AG04450 (cell line): Measurements from ENCODE around the gene FAM83D. TPM values are rescaled to one million over a fixed set of nuclear protein-coding genes. Genes with fewer than 3 reads are reported as not detected.
A peak's percentile ranks its signal among the peaks of the same experiment; 100 is the strongest.

Experiments
- CTCF ChIA-PET: fragments of 300-600, 350-600 bp; formaldehyde crosslinking; extraction: SDS; loops from one replicate; lab custom pipeline; 2022; ENCODE audit warnings: antibody characterized with exemption, inconsistent platforms; lab: Charles Lee
- POLR2A ChIA-PET: fragments of 350-600 bp; formaldehyde crosslinking; extraction: SDS; loops from one replicate; lab custom pipeline; 2021; ENCODE audit warnings: antibody characterized with exemption, inconsistent platforms; lab: Yijun Ruan, JAX
- DNase-seq: peaks from one replicate; pipeline ENCODE4 v3.0.0-alpha.2; 2011; ENCODE audit warnings: low read depth, low spot score
- H3K27ac ChIP-seq: one replicate; pipeline ENCODE4 v1.5.1; 2012; ENCODE audit warnings: low read depth, low read length, control low read depth
- H3K27me3 ChIP-seq: one replicate; pipeline ENCODE4 v1.6.0; 2012; ENCODE audit warnings: low read length; ENCODE audit not compliant: control insufficient read depth, insufficient read depth
- H3K4me3 ChIP-seq: 2 replicates; pipeline ENCODE4 v1.5.1; 2011; ENCODE audit warnings: mild to moderate bottlenecking, low read depth, low read length, control low read depth
- H3K9me3 ChIP-seq: 2 replicates; pipeline ENCODE4 v1.5.1; 2012; ENCODE audit warnings: low read length; ENCODE audit not compliant: control insufficient read depth, insufficient read depth
- polyA minus RNA-seq: library from RNA; depleted of rRNA, polyadenylated mRNA; stranded (reverse); fragments of >200 nt; gene quantifications from 2 replicates; pipeline ENCODE4 v1.2.3, GENCODE V29; 2011; rRNA and poly(A)+ RNA removed
- polyA plus RNA-seq: library from polyadenylated mRNA; depleted of rRNA; stranded (reverse); fragments of >200 nt; gene quantifications from 2 replicates; pipeline ENCODE4 v1.2.3, GENCODE V29; 2011; rRNA removed
- TF ChIP-seq, protein P1 (sequence below): IDR thresholded peaks from 2 replicates; pipeline ENCODE4 v1.5.1; 2011; ENCODE audit warnings: low read depth, low read length, control low read depth, inconsistent platforms

The FAM83D gene, protein sequence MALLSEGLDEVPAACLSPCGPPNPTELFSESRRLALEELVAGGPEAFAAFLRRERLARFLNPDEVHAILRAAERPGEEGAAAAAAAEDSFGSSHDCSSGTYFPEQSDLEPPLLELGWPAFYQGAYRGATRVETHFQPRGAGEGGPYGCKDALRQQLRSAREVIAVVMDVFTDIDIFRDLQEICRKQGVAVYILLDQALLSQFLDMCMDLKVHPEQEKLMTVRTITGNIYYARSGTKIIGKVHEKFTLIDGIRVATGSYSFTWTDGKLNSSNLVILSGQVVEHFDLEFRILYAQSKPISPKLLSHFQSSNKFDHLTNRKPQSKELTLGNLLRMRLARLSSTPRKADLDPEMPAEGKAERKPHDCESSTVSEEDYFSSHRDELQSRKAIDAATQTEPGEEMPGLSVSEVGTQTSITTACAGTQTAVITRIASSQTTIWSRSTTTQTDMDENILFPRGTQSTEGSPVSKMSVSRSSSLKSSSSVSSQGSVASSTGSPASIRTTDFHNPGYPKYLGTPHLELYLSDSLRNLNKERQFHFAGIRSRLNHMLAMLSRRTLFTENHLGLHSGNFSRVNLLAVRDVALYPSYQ
- polyA plus RNA-seq: 10.5 and 14.9 TPM in 2 replicates
- 9.9 and 10.3 TPM in 2 replicates for polyA minus RNA-seq

DNA sequence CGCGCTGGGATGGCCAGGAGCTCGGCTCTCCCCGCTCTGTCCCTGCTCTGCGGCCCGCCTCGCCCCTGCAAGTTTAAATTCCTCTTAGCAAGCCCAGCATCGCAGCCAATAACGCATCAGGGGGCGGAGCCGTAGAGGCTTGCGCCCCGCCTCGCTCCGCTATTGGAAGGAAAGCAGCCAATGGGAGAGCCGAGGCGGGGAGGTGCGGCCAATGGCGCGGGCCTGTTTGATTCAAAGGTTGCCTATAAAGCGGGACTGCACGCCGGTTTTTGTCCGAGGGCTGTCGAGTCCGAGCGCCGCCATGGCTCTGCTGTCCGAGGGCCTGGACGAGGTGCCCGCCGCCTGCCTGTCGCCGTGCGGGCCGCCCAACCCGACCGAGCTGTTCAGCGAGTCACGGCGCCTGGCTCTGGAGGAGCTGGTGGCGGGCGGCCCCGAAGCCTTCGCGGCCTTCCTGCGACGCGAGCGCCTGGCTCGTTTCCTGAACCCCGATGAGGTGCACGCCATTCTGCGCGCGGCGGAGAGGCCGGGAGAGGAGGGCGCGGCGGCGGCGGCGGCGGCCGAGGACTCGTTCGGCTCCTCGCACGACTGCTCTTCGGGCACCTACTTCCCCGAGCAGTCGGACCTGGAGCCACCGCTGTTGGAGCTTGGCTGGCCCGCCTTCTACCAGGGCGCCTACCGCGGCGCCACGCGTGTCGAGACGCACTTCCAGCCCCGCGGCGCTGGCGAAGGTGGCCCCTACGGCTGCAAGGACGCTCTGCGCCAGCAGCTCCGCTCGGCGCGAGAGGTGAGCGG lies at the start of gene FAM83D:
FAM83D (plus strand) TSS at position 276 of the 792 bp plus-strand sequence; CDS start at position 302, 26 bp downstream.
- POLR2A ChIA-PET: interaction anchor here (0.7 to 2.9 kb wide), 5 partner anchors 20 to 124 kb away, joined by 3 to 18 read pairs (median 3); partner anchors contain the start of gene DHX35
- peaks cover 8% of the 10 kb centered on the region for H3K27me3 ChIP-seq
- no peak within 1 kb of the TSS for H3K27ac ChIP-seq
- TF ChIP-seq, protein P1, sequence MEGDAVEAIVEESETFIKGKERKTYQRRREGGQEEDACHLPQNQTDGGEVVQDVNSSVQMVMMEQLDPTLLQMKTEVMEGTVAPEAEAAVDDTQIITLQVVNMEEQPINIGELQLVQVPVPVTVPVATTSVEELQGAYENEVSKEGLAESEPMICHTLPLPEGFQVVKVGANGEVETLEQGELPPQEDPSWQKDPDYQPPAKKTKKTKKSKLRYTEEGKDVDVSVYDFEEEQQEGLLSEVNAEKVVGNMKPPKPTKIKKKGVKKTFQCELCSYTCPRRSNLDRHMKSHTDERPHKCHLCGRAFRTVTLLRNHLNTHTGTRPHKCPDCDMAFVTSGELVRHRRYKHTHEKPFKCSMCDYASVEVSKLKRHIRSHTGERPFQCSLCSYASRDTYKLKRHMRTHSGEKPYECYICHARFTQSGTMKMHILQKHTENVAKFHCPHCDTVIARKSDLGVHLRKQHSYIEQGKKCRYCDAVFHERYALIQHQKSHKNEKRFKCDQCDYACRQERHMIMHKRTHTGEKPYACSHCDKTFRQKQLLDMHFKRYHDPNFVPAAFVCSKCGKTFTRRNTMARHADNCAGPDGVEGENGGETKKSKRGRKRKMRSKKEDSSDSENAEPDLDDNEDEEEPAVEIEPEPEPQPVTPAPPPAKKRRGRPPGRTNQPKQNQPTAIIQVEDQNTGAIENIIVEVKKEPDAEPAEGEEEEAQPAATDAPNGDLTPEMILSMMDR: no peak
- H3K9me3 ChIP-seq: no peaks in the 10 kb centered on the region; the same call in 1 of the 2 replicates
- CTCF ChIA-PET: interaction anchor here (0.5 to 12.2 kb wide), 25 partner anchors 8 to 392 kb away, joined by 3 to 196 read pairs (median 4); partner anchors contain the start of gene DHX35
- DNase-seq: peak; percentile 95
- H3K4me3 ChIP-seq: peak within 1 kb of the TSS; percentile 78

GRCh38 chr20:38877483-38877882 lies 48.7 kb upstream of the FAM83D start:
- TF ChIP-seq, protein P1: no peak
- peaks cover 5% of the 10 kb centered on the region for H3K27me3 ChIP-seq
- H3K4me3 ChIP-seq: no peak overlapping the region
- no peak for DNase-seq
- H3K9me3 ChIP-seq: no peaks in the 10 kb centered on the region
- H3K27ac ChIP-seq: no peak overlapping the region
- ChIA-PET POLR2A (no interaction called here), CTCF (no interaction called here)

DNA sequence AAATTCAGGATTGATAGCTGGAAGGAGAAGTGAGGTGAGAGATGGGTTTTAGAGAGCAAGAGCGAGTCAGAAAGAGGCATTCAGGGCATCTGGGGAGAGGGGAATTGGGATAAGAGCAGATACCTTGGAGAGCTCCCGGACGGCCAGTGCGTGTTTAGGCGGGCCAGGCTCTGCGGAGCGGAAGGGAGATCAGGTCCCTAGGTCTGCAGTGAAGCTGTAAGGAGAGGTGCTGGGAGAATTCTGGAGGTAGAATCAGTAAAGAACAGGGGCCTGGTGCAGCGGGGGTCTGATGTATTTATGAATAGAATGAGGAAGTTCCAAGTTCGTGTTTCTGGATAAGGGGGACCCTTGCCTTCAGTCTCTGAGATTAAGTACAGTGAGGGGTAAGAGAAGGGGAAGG lies 47.4 kb upstream of the FAM83D start:
- CTCF ChIA-PET: interaction anchor here (1.1 kb wide), 1 partner anchor 14 kb away, joined by 4 read pairs; no protein-coding TSS in a partner anchor
- TF ChIP-seq, protein P1: no peak

DNA sequence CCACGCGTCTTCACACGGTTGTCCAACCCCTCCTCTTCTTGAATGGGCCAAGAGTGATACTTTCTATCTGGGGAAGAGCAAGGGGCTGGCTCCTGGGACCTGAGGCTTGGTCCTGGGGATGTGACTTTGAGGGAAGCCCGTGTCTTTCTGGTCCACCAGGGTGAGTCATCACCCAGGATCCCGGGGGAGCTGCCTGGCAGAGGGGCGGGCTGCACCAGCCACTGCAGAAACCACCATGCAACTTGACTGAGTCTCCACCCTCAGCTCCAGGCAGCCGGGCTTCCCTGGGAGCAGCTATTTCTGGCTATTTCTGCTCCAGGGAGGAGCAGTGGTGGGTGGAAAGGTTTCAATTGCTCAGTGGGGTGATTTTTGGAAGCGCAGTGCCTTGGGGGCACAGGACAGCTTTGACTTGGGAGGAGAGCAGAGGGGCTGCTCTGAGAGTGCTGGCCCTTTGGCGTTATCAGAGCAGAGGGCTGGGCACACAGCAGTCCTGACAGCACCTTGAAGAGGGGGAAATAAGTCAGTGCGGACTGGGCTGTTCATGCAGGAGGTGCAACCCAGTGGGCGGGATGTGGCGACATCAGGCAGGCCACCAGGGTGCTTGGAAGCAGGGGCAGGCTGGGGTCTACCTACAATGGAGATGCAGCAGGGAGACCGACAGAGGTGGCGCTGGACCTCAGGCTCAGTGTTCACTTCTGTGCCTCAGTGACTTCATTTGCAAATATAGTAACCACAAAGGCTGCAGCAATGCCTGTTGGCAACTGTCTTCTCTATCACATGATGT lies 45.1 kb upstream of the FAM83D start:
- Histone ChIP-seq H3K27ac (no peak overlapping the region), H3K27me3 (no peaks in the 10 kb centered on the region), H3K9me3 (no peaks in the 10 kb centered on the region), H3K4me3 (no peak overlapping the region)
- no peak for DNase-seq
- ChIA-PET POLR2A (no interaction called here), CTCF (no interaction called here)
- TF ChIP-seq, protein P1: no peak

More for the DNA sequence above, 47.4 kb upstream of the FAM83D start:
- Histone ChIP-seq H3K9me3 (no peaks in the 10 kb centered on the region), H3K27ac (no peak overlapping the region), H3K27me3 (peaks cover 2% of the 10 kb centered on the region), H3K4me3 (no peak overlapping the region)
- DNase-seq: no peak
- POLR2A ChIA-PET: no interaction called here
